Activated CD8-positive, alpha-beta memory T cell treated with anti-CD3 and anti-CD28 coated beads for 36 hours (primary cell): Measurements from ENCODE around the gene WDSUB1. TPM values are rescaled to one million over a fixed set of nuclear protein-coding genes. Genes with fewer than 3 reads are reported as not detected.

Experiments used
- CTCF ChIA-PET: fragments of 350-600 bp; sonication (Branson Sonifier 250); formaldehyde crosslinking; loops from one replicate; lab custom pipeline; 2021; ENCODE audit warnings: antibody characterized with exemption; lab: Charles Lee
- POLR2A ChIA-PET: fragments of 350-600 bp; sonication (Branson Sonifier 250); formaldehyde crosslinking; loops from one replicate; lab custom pipeline; 2021; ENCODE audit warnings: antibody characterized with exemption; lab: Charles Lee
- total RNA-seq, 2 experiments: library from RNA; stranded (reverse); gene quantifications; one replicate each; pipeline ENCODE4 v1.2.3, GENCODE V29; 2021

The WDSUB1 gene
- total RNA-seq, 2 experiments from 2014 or later = 5.3 to 5.8 TPM

DNA sequence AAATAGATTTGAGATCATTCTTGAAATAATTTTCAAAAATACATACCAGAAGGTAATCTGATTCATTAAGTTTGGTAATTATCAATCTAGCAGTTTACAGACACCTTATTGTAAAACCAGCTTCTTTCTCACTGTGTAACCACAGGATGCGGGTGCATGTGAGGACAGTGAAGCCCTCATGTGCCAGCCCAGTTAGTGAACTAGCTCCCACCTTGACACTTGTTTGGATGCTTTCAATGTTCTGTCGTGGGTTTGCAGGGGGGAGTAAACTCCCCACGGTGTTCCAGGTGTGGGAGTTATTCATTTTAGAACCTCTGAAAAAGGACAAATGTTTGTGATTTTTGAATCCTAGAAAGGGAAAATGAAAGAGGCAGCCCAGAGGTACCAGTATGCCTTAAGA lies 59.0 kb downstream of the WDSUB1 start:
- POLR2A ChIA-PET = no interaction called here
- CTCF ChIA-PET = no interaction called here

DNA sequence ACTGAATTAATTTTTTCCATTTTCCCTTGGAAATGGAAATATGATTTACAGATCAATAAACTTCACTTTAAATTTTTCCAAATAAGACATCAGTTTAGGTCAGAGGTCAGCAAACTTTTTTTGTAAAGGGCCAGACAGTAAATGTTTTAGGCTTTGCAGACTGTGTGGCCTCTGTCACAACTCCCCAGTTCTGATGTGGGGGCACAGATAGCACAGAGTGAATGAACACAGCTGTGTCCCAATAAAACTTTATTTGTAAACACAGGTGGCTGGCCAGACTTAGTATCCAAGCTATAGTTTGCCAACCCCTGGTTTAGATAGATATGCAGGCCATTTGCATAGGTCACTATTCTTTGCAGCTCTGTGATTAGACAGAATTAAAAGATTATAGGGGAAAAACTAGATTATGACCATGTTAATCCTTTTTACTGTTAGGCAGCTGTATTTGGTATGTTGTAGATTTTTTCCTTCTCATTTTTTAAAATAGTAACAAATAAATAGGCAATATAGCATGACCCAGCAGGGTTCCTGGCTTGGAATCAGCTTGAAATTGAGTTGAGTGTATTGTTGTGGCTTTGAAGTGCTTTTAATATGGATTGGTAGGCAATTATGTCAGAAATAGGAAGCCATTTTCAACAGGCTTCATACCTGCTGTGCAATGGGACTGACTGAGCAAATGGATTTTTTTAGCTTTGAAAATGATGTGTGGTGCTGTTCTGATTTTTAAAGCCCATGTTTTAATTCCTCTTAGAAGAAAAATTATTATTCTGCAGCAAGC lies 59.7 kb downstream of the WDSUB1 start:
- CTCF ChIA-PET = no interaction called here

DNA sequence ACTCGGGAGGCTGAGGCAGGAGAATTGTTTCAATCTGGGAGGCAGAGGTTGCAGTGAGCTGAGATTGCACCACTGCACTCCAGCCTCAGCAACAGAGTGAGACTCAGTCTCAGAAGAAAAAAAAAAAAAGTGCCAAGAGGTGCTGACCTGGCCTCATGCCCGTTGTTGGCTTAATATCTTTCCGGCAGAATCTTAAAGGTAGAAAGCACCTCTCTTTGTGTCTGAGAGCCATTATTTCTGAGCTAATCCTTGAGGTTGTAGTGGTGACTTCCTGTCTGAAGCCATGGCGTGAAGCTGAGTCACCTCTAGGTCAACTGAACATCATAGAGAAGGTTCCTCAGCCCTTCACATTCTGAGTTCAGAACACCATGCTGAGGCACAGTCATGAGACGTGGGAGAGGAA lies 60.4 kb downstream of the WDSUB1 start:
- POLR2A ChIA-PET = interaction anchor here (0.7 kb wide), 1 partner anchor 286 kb away, joined by 3 read pairs; no protein-coding TSS in a partner anchor
- CTCF ChIA-PET = no interaction called here

More for the DNA sequence above, 59.7 kb downstream of the WDSUB1 start:
- POLR2A ChIA-PET = interaction anchor here (0.7 kb wide), 1 partner anchor 286 kb away, joined by 3 read pairs; no protein-coding TSS in a partner anchor

DNA sequence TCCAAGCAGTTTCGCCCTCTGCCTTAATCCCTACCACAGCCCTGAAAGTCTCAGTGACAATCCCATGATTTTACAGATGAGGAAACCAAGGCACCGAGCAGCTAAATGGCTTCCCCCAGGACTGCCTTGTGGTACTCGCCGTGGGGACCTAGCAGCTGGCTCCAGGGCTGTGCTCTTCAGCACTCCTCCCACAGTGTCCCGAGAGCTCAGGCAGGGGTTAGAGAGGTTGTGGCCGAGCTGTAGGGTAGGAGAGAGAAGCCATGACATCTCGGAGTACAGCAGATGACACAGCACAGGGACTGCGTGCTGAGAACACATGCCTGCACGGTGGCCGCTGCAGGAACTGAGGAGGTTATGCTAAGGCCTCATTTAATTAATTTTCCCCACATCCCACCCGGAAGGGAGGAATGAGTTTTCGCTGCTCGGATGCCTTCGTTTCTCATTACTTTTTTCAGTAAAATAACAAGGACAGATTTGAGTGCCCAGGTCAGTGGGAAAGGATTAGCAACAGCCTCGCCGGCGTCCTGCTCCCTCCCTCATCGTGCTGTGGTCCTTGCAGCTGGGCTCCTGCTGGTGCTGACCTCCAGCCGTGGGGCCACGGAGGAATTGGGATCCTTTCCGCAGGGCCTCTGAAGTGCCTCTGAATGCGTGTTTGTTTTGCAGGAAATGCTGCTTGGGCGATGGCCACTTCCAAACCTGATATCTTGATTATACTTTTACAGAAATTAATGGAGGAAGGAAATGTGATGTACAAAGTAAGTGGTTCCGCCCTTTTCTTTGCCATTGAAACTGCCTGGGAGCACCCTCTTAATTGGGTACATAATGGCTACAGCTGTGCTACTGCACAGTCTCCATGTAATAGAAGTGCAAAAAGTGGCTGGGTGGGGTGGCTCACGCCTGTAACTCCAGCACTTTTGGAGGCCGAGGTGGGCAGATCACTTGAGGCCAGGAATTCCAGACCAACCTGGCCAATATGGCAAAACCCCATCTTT lies 61.2 kb downstream of the WDSUB1 start:
- POLR2A ChIA-PET = no interaction called here

DNA sequence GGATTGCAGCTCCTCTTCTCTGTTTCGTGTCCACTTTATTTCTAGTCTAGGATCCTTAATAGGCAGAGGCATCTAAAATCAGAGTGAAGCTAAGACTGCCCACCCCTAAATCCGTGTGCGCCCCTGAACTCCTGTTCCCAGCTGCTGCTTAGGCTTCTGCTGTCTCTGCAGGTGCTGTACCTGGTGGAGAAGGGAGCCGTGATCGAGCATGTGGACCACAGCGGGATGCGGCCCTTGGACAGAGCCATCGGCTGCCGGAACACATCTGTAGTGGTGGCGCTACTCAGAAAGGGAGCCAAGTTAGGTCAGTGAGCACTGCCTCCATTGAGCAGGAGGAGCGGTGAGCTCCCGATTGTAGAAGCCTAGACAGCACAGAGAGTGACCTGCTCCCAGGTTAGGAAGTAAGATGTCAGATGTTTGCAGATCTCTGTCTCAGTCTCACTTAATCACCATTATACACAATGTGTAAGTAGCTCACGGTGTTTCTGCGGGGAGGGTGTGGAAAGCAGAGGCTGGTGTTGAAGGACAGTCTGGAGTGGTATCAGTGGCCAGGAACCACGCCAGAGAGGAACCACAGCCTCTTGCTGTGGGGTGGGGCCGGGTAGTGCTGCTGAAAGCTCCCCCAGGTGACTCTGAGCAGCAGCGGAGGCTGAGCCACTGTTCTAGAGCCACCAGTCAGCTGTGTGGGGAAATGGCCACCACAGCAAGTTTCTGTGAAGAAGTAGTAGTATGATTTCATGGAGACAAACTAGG lies 62.3 kb downstream of the WDSUB1 start:
- ChIA-PET CTCF (interaction anchor here (0.6 to 0.7 kb wide), 2 partner anchors 107 to 1136 kb away, joined by 3 read pairs; no protein-coding TSS in a partner anchor), POLR2A (no interaction called here)

More for the DNA sequence above, 61.2 kb downstream of the WDSUB1 start:
- CTCF ChIA-PET = no interaction called here

DNA sequence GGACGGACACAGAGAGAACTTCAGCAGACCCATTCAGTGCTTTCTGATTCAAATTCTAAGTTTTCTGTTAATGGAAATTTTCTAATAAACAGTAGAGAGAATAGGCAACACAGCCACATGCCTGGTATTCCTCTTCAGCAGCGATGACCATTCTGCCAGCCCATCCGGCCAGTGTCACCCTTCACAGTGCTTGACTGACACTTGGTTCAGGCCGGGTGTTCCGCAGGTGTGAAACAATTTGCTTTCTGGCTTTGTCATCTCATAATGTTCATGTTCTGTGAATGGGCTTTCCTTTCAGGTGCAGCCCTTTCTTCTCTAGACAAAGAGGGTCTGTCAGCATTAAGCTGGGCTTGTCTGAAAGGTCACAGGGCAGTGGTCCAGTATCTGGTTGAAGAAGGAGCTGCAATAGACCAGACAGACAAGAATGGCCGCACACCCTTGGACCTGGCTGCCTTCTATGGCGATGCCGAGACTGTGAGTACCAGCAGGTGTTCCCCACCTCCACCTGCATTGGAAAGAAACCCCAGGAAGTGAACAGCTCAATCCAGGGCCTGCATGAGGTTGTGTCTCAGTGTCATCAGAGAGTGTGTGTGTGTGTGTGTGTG lies 67.0 kb downstream of the WDSUB1 start:
- ChIA-PET POLR2A (no interaction called here), CTCF (no interaction called here)

DNA sequence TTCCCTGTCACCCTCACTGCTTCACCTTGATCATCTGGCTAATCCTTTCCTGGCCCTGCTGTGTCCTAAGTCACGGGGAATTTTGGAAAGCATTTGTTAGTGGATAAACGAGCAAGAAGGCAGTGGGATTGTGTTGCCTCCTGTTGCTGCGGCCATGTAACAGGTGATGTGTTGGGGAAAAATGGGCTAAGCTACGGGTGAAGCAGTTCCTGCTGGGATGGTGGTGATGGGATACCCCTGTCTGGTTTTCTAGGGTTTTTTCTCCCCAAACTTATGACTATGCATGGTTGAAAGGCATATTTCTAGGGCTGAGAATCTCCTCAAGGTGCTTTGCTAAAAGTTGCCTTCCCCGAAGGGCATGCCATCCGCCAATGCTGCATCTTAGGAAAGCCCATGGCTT lies 68.1 kb downstream of the WDSUB1 start:
- ChIA-PET CTCF (no interaction called here), POLR2A (no interaction called here)

DNA sequence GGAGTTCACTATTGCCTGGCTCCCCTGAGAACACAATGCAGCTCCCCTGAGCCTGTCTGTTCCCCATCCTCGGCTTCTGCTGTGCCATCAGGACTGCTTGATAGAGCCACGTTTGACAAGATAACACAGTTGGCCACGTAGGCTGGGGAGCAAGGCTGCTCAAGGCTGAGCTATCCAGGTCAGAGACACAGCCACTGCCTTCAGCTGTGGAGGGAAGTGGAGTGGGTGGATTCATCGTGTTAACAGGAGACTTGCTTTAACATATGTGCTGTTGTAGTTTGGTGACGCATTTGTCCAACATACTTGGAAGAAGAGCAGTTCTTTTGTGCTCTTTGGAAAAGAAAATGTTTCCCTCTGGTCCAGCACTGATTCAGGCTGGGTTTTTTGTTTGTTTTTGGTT lies 68.8 kb downstream of the WDSUB1 start:
- POLR2A ChIA-PET = no interaction called here
- CTCF ChIA-PET = no interaction called here

DNA sequence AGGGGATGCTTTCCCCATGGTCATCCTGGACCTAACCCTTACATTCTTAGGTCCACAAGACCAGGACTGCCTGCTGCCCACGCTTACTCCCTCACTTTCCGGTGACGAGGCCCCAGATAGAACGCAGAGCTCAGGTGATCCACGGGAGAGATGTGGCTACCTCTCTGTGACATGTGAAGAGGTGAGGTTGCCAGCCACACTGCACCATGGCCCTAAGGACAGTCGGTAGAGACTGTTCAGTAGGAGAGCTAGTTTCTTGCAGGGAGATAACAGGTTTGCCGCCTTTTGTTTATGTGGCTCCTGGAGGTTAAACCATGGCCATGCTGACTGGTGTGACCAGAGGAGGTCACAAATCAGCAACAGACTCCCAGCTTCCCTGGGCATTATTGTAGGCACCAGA lies 71.4 kb downstream of the WDSUB1 start:
- ChIA-PET POLR2A (no interaction called here), CTCF (no interaction called here)

DNA sequence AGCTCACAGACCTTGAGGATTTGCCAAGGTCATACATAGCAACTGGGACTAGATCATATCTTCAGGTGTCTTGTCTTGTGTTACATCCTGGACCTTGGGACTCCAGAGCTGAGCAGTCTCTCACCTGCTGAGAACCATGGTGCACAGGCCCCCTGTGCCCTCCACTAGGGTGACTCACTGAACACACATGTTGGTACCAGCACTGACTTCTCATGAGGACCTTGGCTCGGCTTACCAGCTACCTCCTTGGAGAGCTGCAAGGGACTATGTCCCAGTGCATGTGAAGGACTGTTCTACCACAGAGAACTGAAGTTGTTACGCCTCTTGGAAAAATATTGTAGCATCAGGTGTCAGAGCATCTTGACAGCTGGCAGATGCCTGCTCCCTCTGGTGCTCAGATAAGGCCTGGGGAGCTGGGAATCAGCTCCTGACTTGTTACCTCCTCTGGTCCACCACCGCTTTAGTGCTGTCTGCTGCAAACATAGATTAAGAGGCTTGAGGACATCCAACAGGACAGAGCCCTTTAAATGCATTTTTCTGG lies 72.1 kb downstream of the WDSUB1 start:
- ChIA-PET POLR2A (no interaction called here), CTCF (no interaction called here)

DNA sequence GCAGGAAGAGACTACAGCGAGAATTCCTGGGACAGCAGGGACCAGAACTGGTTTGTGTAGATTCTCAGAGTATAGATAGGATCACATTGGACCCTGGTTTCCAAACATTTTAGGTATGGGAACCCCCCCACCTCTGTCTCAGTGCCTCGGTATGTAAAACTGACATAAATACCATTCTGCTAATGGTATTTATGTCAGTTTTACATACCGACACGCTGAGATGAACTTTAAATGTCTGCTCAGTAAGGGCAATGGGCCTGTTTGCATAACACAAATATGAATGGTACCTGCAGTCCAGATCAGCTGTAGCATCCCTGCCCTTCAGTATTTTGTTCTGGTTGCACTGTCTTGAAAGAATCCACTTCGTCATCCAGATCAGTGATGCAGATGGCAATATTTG lies 73.2 kb downstream of the WDSUB1 start:
- POLR2A ChIA-PET = no interaction called here
- CTCF ChIA-PET = no interaction called here

DNA sequence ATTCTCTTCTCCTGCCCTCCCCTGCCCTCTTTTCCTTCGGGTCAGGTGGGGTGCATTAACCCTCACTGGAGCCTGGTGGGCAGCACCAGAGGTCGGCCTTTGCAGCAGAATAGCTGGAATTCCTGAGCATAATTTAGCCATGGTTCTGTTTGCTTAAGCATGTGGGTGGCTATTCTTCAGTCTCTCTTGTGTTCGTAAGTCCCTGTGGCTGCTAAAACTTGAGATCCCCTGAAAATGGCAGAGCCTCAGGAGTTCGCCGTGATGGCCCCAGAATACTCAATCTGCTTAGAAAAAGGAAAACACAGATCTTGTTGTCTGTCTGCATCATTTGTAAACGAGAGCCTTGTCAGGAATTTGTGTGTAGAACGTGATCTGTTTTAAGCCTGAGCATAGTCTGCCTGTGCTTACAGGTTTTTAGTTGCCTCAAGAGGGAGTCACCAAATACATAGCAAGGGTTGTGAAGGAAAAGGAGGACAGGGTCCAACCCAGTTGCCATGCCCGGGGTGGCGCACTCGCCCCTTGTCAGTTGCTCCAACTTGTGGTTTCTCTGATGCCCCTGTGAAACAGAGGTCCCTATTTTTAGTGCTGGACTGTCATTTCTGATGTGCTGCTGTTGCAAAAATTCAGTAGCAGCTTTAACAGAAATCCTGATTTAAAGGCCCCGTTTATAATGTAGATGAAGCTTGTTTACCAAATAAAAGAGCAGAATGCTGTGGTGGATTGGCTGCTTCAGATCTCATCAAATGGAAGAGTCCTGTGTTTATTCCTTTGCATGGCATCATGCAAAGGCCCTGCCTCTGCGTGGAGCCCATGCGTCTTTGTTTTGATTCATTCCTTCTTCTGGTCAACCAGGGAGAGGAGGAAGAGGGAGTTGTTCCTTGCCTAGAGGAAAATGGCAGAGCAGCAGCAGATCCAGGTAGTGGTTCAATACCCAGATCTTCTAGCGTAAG lies 74.8 kb downstream of the WDSUB1 start:
- CTCF ChIA-PET = no interaction called here

DNA sequence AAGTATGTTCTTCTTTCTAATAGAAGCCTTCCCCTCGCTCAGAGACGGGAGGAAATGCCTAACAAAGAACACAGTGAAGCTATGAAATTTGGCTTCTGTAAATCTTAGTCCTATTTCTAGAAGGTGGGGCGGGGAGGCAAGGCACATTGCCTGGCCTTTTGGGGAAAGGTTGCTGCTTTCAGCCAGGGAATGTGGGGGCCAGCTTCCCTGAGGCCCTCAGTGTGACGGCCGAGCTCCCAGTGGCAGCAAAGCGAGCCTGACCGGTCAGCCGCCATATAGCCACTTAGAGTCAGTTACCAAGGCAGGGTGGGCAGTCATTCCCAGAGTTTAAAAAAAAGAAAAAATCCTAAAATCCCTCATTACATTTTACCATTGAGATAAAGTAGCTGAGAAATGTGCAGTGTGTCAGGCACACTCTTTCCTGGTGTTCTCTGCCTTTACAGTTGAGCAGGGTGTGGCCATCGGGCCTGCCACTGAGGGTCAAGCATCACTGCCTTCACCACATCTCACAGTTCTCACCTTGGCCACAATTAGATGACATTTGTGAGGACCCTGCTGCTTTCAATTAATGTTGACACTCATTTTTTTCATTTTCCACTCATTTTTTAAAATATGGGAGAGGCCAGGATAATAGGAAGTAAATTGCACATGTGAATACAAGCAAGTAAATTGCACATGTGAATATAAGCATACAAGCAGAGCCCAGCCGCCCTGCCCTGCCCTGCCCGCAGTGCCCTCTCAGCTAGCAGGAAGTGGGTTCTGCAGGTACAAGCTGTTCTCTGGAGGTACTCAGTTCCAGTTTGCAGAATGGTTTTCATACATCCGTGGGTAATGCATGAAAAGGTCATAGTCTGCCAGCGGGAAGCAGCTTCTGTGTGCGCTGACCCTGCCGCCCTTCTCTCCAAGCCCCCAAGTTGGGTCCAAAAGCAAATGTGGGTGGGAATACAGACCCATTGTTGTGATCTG lies 76.9 kb downstream of the WDSUB1 start:
- ChIA-PET POLR2A (no interaction called here), CTCF (interaction anchor here (0.6 kb wide), 1 partner anchor 40 kb away, joined by 3 read pairs; no protein-coding TSS in a partner anchor)

More for the DNA sequence above, 74.8 kb downstream of the WDSUB1 start:
- POLR2A ChIA-PET = no interaction called here

DNA sequence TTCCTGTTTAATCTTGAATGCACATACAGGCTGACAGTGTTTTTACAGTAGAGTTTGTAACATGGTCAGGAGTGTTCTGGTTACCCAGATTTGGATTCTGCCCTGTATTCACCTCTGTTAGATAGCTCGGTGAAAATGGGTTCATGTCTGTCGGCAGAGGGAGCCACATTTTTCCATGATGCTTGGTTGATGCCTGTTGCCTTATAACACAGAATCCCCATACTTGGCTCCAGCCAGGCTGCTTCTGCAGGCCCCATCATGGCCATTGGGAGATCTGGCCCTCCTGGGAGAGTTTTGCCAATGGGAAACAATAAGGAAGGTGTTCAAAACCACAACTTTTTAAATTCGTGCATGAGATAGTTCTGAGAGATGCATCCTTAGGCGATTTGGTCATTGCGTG lies 78.1 kb downstream of the WDSUB1 start:
- ChIA-PET CTCF (no interaction called here), POLR2A (no interaction called here)

DNA sequence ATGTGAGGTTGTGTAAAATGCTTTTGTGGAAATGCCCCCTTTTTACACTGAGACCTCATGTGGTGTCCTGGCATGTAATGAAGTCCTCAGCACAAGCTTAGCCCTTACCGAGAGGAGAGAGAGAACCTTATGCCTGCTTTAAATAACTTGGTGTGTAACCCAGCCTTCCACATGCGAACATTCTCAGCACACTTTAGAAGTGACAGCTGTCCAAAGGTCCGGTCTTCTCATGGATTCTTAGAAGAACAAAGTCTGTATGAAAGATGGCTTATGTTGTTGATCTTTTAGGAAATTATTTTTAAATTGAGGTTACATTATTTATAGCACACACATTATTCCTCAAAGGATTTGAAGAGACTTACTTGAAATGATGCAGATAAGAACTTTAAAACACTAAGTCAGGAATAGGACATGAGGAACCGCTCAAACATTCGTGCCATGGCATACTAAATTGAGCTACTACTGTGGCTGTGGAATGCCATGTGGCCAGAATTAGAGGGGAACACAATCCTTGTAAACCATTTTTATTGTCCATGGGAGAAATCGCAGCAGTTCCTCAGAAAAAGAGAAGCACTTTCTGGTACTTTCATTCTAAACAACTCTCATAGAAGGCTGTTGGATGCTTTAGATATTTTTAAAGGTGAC lies 79.6 kb downstream of the WDSUB1 start:
- CTCF ChIA-PET = no interaction called here
- POLR2A ChIA-PET = no interaction called here
